ENCODE results near the gene TRAK2. TPM values are rescaled to one million over a fixed set of nuclear protein-coding genes. Genes with fewer than 3 reads are reported as not detected.

Gene TRAK2
- total RNA-seq, 2 experiments from 2014 or later = 51.3 to 53.0 TPM

Other genes starting within 250 kb of the TRAK2 start
- 10 to 100 TPM; 62.7 to 63.2 TPM for gene CASP8, start 190.9 kb downstream of the TRAK2 start, total RNA-seq
- gene FLACC1, start 94.1 kb downstream of the TRAK2 start, total RNA-seq = 1 to 10 TPM; 2.8 to 3.0 TPM
- 10 to 100 TPM; 26.8 to 30.3 TPM for gene STRADB, start 282 bp upstream of the TRAK2 start, total RNA-seq
- 10 to 100 TPM; 24.0 TPM for gene TMEM237, start 192.0 kb upstream of the TRAK2 start, total RNA-seq
- gene MPP4, start 247.2 kb upstream of the TRAK2 start, total RNA-seq = not detected

Measured in activated CD8-positive, alpha-beta T cell treated with anti-CD3 and anti-CD28 coated beads, Interleukin-2, amount 10 ng/mL, durations not matched to agents 7 days and 5 days (primary cell).